Anterior cingulate cortex (tissue), 58 donors: ENCODE data around the gene ANXA1.

Source experiments
- DNase-seq, 58 donors: peaks; one replicate each; lab custom pipeline; 2025; lab: John Stamatoyannopoulos, UW

The ANXA1 gene

GRCh38 chr9:73137286-73137899 lies 14.3 kb upstream of the ANXA1 start:
- DNase-seq, result no peak

DNA sequence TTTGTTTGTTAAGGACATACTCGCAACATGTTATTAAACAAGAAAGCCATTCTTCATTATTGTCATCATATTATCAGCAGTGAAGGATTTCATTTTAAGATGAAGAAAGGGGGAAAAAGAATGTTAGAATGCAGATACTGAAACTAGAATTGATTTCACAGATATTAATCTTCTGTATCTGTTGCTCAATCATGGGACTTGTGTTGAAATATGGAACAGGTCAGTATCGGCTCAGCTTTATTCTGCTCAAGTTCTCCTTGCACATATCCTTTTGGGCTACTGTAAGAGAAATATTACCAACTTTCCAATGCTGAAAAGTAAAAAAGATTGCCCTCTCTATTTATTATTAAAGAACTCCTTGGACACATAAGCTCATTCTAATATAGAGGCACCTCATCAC lies 13.8 kb upstream of the ANXA1 start:
- no peak for DNase-seq

DNA sequence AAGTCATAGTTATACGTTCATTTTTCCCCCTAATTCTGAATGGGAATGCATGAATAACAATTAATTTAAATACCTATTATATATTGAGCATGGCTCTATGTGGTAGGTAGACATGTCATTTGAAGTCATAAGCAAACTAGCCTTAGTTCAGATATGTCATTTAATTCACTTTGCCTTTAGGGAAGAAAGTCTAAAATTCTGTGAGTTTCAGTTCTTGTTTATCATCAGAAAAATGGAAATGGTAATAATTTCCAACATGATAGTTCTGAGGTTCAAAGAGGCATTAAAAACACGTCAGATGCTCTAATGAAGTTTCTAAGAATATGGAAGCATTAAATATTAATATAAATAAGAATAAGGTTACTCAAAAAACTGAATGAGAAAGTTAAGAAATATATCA lies 13.1 kb upstream of the ANXA1 start:
- DNase-seq, result no peak

- no peak for DNase-seq
Observed at GRCh38 chr9:73141282-73141681, 10.4 kb upstream of the ANXA1 start.

GRCh38 chr9:73143711-73144328 lies 7.8 kb upstream of the ANXA1 start:
- no peak for DNase-seq

DNA sequence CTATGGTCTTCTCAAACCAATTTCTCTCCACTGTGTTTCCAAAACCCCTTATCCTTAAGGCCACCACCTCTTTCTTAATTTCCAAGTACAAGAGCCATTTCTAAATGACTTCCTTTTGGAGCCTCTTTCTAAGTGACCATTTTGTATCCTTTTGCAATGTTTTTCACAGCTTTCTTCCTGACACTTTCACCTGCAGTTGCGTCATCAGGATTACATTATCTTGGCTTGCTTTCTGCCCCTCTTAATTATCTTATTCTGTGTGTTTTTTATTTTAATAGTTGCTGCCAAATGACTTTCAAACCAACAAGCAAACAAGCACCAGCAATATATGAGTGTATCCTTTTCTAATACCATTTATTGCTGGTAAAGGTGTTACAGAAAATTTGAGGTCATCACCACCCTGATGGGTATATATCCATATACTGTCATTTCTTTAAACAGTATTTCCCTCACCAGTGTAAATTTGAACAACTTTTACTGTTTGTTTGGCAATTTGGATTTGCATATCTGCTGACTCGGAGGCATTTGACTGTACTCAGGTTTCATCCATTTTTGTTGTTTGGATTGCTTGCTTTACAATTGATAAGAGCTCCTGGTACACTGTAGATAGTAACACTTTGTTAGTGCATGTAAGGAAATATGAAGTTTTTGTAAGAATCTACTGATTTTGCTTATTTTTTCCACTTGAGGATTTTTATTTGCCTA lies 5.4 kb upstream of the ANXA1 start:
- no peak for DNase-seq

- DNase-seq, result no peak
Observed at GRCh38 chr9:73148447-73148937, 3.2 kb upstream of the ANXA1 start.

- peak in 1 of 58 donors; percentile 7 for DNase-seq
Observed at GRCh38 chr9:73149371-73150067, 2.1 kb upstream of the ANXA1 start.

DNA sequence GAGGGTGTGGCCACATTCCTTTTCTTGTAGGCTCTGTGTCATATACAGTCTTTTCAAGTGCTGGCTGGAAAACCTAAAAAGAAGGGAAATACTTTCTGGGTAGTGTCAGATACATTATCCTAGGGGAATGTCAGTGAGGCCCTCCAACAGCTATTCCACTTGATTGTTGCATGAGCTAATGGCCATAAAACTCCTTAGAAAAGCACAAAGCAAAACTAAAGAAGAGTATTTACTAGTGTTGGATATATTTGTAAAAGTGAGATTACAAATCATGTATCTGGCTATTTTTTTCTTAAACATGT lies 829 bp downstream of the ANXA1 start:
- DNase-seq, result no peak

DNA sequence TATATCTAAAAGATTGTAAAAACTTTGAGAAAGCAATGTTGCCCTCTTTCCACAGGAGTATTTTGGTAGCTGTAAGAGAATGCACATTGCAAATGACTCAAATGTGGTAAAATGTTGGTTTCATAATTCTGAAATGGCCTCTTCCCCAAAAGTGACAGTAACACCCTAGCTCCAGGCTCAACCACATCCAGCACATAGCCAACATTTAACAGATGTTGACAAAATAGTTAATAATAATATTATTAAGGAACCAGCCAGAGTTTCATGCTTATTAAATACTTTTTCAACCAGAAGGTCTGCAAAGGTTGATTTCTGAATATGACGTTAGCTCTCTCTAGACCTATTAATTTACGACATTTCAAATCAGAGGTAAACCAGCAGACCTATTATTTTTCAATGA lies 1.3 kb downstream of the ANXA1 start:
- no peak for DNase-seq

DNA sequence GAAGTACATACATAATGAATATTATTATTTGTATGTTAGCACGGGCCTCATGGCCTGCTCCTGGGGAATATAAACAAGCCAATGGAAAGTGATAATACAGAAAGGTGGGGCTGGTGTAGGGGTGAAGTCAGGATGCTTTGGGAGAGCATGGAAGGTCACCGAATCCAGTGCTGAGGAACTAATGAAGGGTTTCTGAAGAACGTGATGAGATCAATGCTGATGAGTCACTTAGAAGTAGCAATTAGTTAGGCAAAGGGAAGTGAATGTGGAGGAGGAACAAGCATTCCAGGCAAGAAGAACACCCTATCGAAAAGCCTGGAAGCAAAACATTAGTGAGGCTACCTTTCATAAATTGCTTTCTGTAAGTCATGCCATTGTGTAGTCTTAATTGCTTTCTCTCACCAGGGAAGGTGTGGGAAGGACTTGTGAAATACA lies 2.1 kb downstream of the ANXA1 start:
- DNase-seq, result no peak

DNA sequence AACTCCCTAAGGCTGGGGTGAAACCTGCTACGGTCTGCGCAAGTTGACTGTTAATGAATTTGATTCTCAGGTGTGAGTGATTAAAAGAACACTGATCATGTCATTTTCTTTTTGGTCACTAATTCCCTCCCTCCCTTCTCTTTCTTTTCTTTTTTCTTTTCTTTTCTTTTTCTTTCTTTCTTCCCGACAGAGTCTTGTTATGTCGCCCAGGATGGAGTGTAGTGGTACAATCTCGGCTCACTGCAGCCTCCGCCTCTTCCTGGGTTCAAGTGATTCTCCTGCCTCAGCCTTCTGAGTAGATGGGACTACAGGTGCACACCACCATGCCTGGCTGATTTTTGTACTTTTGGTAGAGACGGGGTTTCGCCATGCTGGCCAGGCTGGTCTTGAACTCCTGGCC lies 2.6 kb downstream of the ANXA1 start:
- DNase-seq, result no peak

DNA sequence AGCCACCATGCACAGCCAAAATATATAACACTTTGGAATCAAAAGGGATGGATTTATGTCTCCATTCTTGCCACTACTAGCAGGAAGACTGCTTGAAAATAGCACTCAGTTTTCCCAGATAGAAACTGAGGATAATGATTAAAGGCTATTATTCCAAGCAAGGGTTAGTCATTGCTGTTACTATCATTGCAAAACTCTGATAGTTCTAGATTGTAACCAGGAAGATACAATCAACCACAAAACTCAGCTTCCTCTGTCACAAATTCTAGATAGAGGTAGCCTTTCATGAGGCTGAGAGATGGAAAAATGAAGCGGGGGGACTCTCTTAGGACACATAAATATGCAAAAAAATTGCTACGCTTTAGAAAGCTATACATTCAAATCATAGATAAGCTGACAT lies 3.1 kb downstream of the ANXA1 start:
- no peak for DNase-seq

GRCh38 chr9:73155377-73155776 lies 3.7 kb downstream of the ANXA1 start:
- DNase-seq, result no peak

GRCh38 chr9:73155968-73156864 lies 4.6 kb downstream of the ANXA1 start:
- DNase-seq, result no peak

DNA sequence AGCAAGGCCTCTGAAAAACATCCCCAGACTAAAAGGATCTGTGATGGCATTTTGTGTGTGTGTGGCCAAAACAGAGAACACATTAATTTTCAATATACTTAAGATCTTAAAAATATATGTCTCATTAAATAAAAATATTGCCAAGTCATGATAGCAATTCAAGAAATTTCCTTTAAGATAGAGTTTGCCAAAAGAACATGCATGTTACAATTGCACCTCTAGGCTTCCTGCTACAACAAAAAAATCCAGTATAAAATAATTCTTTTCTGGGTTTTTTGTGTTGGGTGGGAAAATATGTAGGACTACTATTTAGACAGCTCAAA lies 5.2 kb downstream of the ANXA1 start:
- DNase-seq, result no peak

DNA sequence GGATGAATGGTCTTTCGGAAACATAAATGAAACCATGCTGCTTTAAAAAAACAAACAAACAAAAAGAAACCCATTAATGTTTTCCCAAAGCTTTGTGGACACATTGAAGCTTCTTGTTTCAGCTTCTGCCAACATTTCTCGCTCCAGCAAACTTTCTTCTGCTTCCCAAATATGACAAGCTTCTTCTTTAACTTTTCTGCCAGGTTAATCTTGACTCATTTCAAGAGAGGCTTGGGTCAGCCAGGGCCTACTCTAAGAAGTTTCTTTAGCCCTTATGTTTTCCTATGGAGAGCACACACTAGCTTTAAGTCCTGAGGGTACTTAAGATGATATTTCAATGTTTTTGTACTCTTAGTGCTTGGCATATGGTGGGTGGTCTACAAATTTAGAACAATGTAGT lies 6.1 kb downstream of the ANXA1 start:
- no peak for DNase-seq

DNA sequence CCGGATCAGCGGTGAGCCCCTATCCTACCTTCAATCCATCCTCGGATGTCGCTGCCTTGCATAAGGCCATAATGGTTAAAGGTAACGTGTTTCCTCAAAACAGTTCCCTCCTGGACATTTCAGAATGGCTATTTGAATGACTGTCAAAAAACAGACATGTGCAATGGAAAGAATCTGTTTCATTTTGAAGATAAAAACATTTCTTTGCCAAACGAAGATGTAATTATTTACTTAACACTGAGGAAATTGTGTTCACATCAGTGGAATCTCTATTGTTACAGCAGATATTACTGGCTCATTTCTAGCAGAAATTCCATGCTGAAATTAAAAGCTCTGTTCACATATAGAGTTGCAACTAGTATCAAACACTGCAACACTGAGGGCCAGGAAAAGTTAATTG lies 7.1 kb downstream of the ANXA1 start:
- no peak for DNase-seq

- DNase-seq, result no peak
Observed at GRCh38 chr9:73160868-73161267, 9.2 kb downstream of the ANXA1 start.

DNA sequence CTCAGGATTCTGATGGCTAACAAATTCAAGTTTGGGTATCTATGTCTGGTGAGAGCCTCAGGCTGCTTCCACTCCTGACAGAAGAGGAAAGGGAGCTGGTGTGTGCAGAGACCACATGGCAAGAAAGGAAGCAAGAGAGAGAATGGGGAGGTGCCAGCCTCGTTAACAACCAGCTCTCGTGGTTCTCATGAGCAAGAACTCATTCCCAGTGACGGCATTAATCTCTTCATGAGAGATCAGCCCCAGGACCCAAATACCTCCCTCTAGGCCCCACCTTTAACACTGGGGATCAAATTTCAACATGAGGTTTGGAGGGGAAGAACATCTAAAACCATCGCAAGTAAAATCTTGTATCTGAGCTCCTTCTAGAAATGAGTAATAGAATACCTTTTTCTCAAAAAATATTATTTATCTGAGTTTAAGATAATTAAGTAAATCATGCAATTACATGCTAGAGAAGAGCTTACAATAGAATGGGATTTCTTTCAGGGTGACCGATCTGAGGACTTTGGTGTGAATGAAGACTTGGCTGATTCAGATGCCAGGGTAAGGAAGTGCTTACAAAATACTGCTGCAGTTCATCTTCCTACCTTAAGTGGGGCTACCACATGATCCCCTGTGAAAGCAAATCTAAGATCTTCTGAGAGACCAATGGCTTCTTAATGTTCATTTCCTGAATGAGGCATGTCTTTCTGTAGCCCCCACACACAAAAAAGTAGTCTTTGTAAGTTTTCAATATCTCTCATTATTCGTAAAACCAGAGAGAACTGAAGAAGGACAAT lies 11.5 kb downstream of the ANXA1 start:
- no peak for DNase-seq
